IPS-15b (cell line): ENCODE results near the gene BBS5.

Experiments
- H3K27me3 ChIP-seq: one replicate; pipeline ENCODE4 v1.6.1; 2013; ENCODE audit warnings: low read length; ENCODE audit not compliant: control insufficient read depth, insufficient read depth
- H3K36me3 ChIP-seq: one replicate; pipeline ENCODE4 v1.6.1; 2013; ENCODE audit warnings: low read length; ENCODE audit not compliant: control insufficient read depth, insufficient read depth
- H3K4me1 ChIP-seq: one replicate; pipeline ENCODE4 v1.6.1; 2013; ENCODE audit warnings: mild to moderate bottlenecking, low read length; ENCODE audit not compliant: control insufficient read depth, insufficient read depth
- H3K4me3 ChIP-seq: one replicate; pipeline ENCODE4 v1.5.1; 2013; ENCODE audit warnings: low read depth, low read length
- H3K9ac ChIP-seq: one replicate; pipeline ENCODE4 v1.6.1; 2013; ENCODE audit warnings: low read depth, mild to moderate bottlenecking, low read length
- H3K9me3 ChIP-seq: one replicate; pipeline ENCODE4 v1.6.1; 2013; ENCODE audit warnings: mild to moderate bottlenecking, low read length; ENCODE audit not compliant: control insufficient read depth, insufficient read depth

Gene BBS5

GRCh38 chr2:169490834-169491233 lies 11.5 kb downstream of the BBS5 start:
- Histone ChIP-seq H3K27me3 (no peaks in the 10 kb centered on the region), H3K36me3 (no peaks in the 10 kb centered on the region), H3K9me3 (no peaks in the 10 kb centered on the region)

DNA sequence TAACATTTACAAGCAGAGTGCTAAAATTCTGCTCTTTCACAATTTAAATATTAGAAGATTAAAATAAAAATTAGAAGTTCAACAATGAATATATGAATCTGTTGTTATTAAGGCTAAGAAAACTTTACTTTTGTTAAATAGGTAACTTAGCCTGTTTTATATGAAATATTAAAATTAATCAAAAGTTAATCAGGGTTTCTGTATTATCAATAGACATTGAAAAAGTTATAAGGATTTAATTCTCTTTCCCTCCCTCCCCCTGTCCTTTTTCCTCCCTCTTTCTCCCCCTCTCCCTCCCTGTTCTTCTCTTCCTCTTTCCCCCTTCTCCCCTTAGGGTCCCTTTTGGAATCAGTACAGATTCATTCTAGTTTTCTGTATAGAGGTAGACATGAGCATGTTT lies 12.1 kb downstream of the BBS5 start:
- H3K27me3 ChIP-seq = no peaks in the 10 kb centered on the region
- no peaks in the 10 kb centered on the region for H3K9me3 ChIP-seq
- no peaks in the 10 kb centered on the region for H3K36me3 ChIP-seq
- H3K4me1 ChIP-seq = no peaks in the 10 kb centered on the region
- no peak overlapping the region for H3K4me3 ChIP-seq
- no peak overlapping the region for H3K9ac ChIP-seq

More at GRCh38 chr2:169490834-169491233, 11.5 kb downstream of the BBS5 start:
- no peak overlapping the region for H3K4me3 ChIP-seq
- no peak overlapping the region for H3K9ac ChIP-seq
- no peaks in the 10 kb centered on the region for H3K4me1 ChIP-seq

GRCh38 chr2:169493360-169493759 lies 14.1 kb downstream of the BBS5 start:
- Histone ChIP-seq H3K4me3 (no peak overlapping the region), H3K27me3 (no peaks in the 10 kb centered on the region), H3K36me3 (no peaks in the 10 kb centered on the region), H3K4me1 (no peaks in the 10 kb centered on the region), H3K9ac (no peak overlapping the region), H3K9me3 (no peaks in the 10 kb centered on the region)

DNA sequence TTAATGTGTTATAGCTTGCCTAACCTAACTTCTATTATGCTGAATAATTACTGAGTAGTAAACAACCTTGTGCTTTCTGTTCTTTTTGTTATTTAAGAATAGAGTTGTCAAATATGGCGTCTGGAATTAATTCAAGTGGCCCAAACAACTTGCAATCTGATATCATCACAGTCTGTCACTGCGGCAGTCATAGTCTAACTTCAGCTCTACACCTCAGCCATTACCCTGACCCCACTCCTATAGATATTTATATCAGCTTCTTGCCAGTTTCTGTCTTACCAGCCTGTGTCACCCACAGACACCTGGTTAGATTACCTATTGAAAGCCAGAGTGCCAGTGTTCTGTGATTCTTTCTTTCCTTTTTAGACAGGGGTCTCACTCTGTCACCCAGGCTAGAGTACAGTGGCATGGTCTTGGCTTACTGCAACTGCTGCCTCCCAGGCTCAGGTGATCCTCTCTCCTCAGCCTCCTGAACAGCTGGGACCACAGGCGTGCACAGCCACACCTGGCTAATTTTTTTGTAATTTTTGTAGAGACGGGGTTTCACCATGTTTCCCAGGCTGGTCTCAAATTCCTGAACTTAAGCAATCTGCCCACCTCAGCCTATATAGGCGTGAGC lies 16.1 kb downstream of the BBS5 start:
- Histone ChIP-seq H3K36me3 (no peaks in the 10 kb centered on the region), H3K9ac (no peak overlapping the region), H3K9me3 (no peaks in the 10 kb centered on the region)

DNA sequence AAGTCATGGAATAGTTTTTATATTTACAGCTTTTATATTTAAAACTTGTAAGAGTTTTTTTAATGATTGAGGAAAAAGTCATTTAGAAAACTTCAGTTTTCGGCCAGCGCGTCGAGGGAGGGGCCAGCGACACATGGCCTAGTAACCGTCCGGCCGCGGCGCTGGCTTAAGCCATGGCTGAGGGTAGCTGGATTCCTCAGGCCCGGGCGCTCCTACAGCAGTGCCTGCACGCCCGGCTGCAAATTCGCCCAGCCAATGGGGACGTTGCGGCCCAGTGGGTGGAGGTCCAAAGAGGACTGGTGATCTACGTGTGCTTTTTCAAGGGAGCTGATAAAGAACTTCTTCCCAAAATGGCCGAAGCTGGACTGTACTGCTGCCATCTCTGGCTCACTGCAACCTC lies 25.4 kb downstream of the BBS5 start:
- Histone ChIP-seq H3K27me3 (no peaks in the 10 kb centered on the region), H3K4me3 (no peak overlapping the region), H3K9ac (no peak overlapping the region), H3K4me1 (peaks cover 4% of the 10 kb centered on the region), H3K9me3 (no peaks in the 10 kb centered on the region), H3K36me3 (no peaks in the 10 kb centered on the region)

More for the DNA sequence above, 16.1 kb downstream of the BBS5 start:
- H3K27me3 ChIP-seq = no peaks in the 10 kb centered on the region
- H3K4me1 ChIP-seq = no peaks in the 10 kb centered on the region
- no peak overlapping the region for H3K4me3 ChIP-seq

DNA sequence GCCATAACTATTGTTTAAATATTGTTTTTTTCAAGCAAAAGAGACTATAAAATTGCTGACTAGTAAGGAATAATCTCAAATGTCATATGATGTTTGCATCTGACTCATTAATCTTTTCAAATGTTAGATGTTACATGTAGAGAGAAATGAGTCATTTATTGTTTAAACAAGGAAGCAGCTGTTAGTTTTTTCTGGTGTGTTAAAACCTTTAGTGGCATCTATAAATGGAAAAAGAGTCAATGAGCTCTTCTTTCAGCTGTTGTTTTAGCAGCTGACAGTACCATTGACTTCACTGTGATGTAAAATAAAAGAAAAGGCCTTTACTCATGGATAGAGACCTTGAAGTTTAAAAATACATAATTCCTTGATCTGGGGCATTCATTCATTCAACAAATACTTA lies 28.4 kb downstream of the BBS5 start:
- Histone ChIP-seq H3K4me1 (peaks cover 14% of the 10 kb centered on the region), H3K4me3 (no peak overlapping the region), H3K36me3 (no peaks in the 10 kb centered on the region), H3K9me3 (no peaks in the 10 kb centered on the region), H3K9ac (no peak overlapping the region), H3K27me3 (no peaks in the 10 kb centered on the region)

- Histone ChIP-seq H3K27me3 (no peaks in the 10 kb centered on the region), H3K36me3 (no peaks in the 10 kb centered on the region), H3K9me3 (no peaks in the 10 kb centered on the region), H3K4me1 (peaks cover 14% of the 10 kb centered on the region), H3K4me3 (no peak within 1 kb of the TSS), H3K9ac (no peak within 1 kb of the TSS)
These were observed 30.1 kb downstream of the BBS5 start, which contains the start of gene KLHL41 for GRCh38 chr2:169509298-169509885. Gene KLHL41, plus strand, starts transcription at chr2:169509702. Its CDS starts 77 bp downstream, at chr2:169509779.

DNA sequence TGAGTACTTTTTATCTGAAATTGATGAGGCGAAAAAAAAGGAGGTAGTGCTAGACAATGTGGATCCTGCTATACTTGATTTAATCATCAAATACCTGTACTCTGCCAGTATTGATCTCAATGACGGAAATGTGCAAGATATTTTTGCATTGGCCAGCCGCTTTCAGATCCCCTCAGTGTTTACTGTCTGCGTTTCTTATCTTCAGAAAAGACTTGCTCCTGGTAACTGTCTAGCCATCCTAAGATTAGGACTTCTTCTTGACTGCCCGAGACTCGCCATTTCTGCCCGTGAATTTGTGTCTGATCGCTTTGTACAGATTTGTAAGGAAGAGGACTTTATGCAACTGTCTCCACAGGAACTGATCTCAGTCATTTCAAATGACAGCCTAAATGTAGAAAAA lies 30.7 kb downstream of the BBS5 start:
- no peaks in the 10 kb centered on the region for H3K27me3 ChIP-seq
- no peaks in the 10 kb centered on the region for H3K9me3 ChIP-seq
- peaks cover 14% of the 10 kb centered on the region for H3K4me1 ChIP-seq
- H3K4me3 ChIP-seq = no peak overlapping the region
- H3K36me3 ChIP-seq = no peaks in the 10 kb centered on the region
- no peak overlapping the region for H3K9ac ChIP-seq

- Histone ChIP-seq H3K4me3 (no peak overlapping the region), H3K36me3 (no peaks in the 10 kb centered on the region), H3K9ac (no peak overlapping the region), H3K27me3 (no peaks in the 10 kb centered on the region), H3K9me3 (no peaks in the 10 kb centered on the region), H3K4me1 (peaks cover 14% of the 10 kb centered on the region)
These were observed 31.2 kb downstream of the BBS5 start for GRCh38 chr2:169510496-169510895.

DNA sequence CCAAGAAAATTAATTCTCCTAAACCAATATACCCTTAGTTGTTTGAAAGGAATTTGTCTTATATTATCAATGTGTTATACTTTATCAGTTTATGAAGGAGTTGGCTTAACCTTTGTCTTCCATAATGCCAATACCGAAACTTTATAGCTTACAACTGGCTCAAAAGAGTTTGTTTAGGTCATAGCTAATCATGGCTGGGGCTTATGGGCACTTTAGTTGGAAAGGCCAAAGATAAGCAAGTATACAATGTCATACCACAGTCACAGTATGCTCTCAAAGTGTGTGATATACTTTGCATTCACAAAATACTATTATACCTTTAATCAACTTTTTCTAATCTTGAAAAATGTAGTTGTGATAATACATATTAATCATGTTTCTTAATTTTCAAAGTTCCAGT lies 32.5 kb downstream of the BBS5 start:
- H3K9ac ChIP-seq = no peak overlapping the region
- H3K27me3 ChIP-seq = no peaks in the 10 kb centered on the region
- H3K4me1 ChIP-seq = peaks cover 14% of the 10 kb centered on the region
- H3K4me3 ChIP-seq = no peak overlapping the region
- H3K36me3 ChIP-seq = no peaks in the 10 kb centered on the region
- no peaks in the 10 kb centered on the region for H3K9me3 ChIP-seq

DNA sequence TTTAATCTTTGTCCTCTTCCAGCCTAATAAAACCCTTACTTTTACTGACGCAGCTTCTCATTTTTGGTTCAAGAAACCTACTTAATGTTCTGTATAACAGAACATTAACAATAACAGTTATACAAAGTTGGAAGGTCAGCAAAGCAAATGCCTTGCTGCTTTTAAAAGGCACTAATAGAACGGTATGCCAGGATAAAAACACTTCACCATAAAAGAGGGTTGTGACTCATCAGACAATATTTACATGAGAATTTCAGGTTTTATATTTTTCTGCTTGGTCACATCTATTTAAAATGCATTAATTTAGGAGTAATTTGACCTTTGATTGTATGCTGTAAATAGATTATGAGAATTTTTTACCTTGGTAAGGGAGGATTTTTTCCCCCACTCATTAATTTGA lies 33.2 kb downstream of the BBS5 start:
- H3K4me3 ChIP-seq = no peak overlapping the region
- no peaks in the 10 kb centered on the region for H3K27me3 ChIP-seq
- H3K36me3 ChIP-seq = no peaks in the 10 kb centered on the region
- peaks cover 14% of the 10 kb centered on the region for H3K4me1 ChIP-seq
- no peak overlapping the region for H3K9ac ChIP-seq
- no peaks in the 10 kb centered on the region for H3K9me3 ChIP-seq

DNA sequence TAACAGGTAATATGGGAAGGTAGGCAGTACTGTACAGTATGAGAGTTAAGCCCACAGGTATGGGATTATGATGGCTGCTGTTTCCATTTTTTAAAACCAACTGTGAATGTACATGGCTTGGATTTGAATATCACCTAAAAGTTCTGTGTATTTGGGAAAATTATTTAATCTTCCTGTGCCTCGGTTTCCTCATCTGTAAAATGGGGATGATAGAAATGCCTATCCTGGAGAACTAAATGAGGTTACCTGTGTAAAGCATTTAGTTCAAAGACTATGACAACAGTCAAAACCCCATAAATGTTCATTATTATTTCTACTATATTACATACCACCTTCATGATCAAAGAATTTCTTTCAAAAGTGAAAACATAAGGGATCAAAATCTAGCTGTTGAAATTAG lies 33.8 kb downstream of the BBS5 start:
- H3K9ac ChIP-seq = no peak overlapping the region
- H3K36me3 ChIP-seq = no peaks in the 10 kb centered on the region
- no peak overlapping the region for H3K4me3 ChIP-seq
- no peaks in the 10 kb centered on the region for H3K9me3 ChIP-seq
- H3K4me1 ChIP-seq = peaks cover 14% of the 10 kb centered on the region
- no peaks in the 10 kb centered on the region for H3K27me3 ChIP-seq
